OCI-LY1 (cell line): Measurements from ENCODE around the gene ADAMTS12.

Experiments used
- H2AFZ ChIP-seq: fragments of 200-600 bp; sonication (generic), shearing (Covaris generic); 2 replicates; pipeline ENCODE4 v1.6.0; 2014; ENCODE audit warnings: antibody characterized with exemption, mild to moderate bottlenecking, low read length
- H3F3A ChIP-seq: fragments of 200-600 bp; sonication (generic), shearing (Covaris generic); 2 replicates; pipeline ENCODE4 v1.6.0; 2014; ENCODE audit warnings: mild to moderate bottlenecking, antibody characterized with exemption, low read length, moderate library complexity; ENCODE audit not compliant: insufficient read depth
- H3K27ac ChIP-seq: fragments of 200-600 bp; sonication (generic); 2 replicates; pipeline ENCODE4 v1.5.1; 2014; ENCODE audit warnings: low read length, mixed run types, mild to moderate bottlenecking, low read depth; ENCODE audit not compliant: poor library complexity, severe bottlenecking
- H3K27me3 ChIP-seq: fragments of 200-600 bp; sonication (generic); 2 replicates; pipeline ENCODE4 v1.6.0; 2014; ENCODE audit warnings: antibody characterized with exemption, mild to moderate bottlenecking, low read length, moderate library complexity; ENCODE audit not compliant: insufficient read depth
- H3K36me3 ChIP-seq: fragments of 200-600 bp; sonication (generic); 2 replicates; pipeline ENCODE4 v1.6.1; 2014; ENCODE audit warnings: mild to moderate bottlenecking, antibody characterized with exemption, low read length, moderate library complexity, mixed read lengths; ENCODE audit not compliant: insufficient read depth
- H3K4me1 ChIP-seq: fragments of 200-600 bp; sonication (generic); 2 replicates; pipeline ENCODE4 v1.5.1; 2014; ENCODE audit warnings: mild to moderate bottlenecking, low read length, moderate library complexity; ENCODE audit not compliant: insufficient read depth, severe bottlenecking
- H3K4me2 ChIP-seq: fragments of 200-600 bp; sonication (generic), shearing (Covaris generic); 2 replicates; pipeline ENCODE4 v1.6.1; 2014; ENCODE audit warnings: low read length
- H3K4me3 ChIP-seq: fragments of 200-600 bp; sonication (generic); 2 replicates; pipeline ENCODE4 v1.5.1; 2014; ENCODE audit warnings: low read length, low read depth, mild to moderate bottlenecking, mixed read lengths; ENCODE audit not compliant: poor library complexity, severe bottlenecking
- H3K79me2 ChIP-seq: fragments of 200-600 bp; shearing (Covaris generic); 2 replicates; pipeline ENCODE4 v1.6.1; 2016; ENCODE audit warnings: mixed run types, low read length, mixed read lengths; ENCODE audit not compliant: insufficient read depth
- H3K9ac ChIP-seq: fragments of 200-600 bp; sonication (generic), shearing (Covaris generic); 2 replicates; pipeline ENCODE4 v1.6.1; 2014; ENCODE audit warnings: mild to moderate bottlenecking, low read length, mixed read lengths
- H3K9me2 ChIP-seq: fragments of 200-600 bp; sonication (generic), shearing (Covaris generic); 2 replicates; pipeline ENCODE4 v1.6.1; 2014; ENCODE audit warnings: low read depth, mild to moderate bottlenecking, low read length, mixed read lengths
- H3K9me3 ChIP-seq: fragments of 200-600 bp; shearing (Covaris generic); 2 replicates; pipeline ENCODE4 v1.6.1; 2014; ENCODE audit warnings: low read length, mixed read lengths
- H4K20me1 ChIP-seq: fragments of 200-600 bp; sonication (generic), shearing (Covaris generic); 2 replicates; pipeline ENCODE4 v1.6.0; 2016; ENCODE audit warnings: mild to moderate bottlenecking, low read length; ENCODE audit not compliant: insufficient read depth
- EZH2 ChIP-seq: fragments of 200-600 bp; sonication (generic), shearing (Covaris generic); IDR thresholded peaks from 2 replicates; pipeline ENCODE4 v1.8.0; 2017; ENCODE audit warnings: borderline replicate concordance, mixed run types, mild to moderate bottlenecking, antibody characterized with exemption, low read length, moderate library complexity, mixed read lengths
- TF ChIP-seq, protein P1 (sequence below): fragments of 200-600 bp; sonication (generic), shearing (Covaris generic); IDR thresholded peaks from 2 replicates; pipeline ENCODE4 v1.5.1; 2017; ENCODE audit warnings: mild to moderate bottlenecking, antibody characterized with exemption, low read length, moderate library complexity, mixed read lengths

ADAMTS12 gene

GRCh38 chr5:33852837-33853236 lies 39.0 kb downstream of the ADAMTS12 start:
- Histone ChIP-seq H3K9me3 (no peaks in the 10 kb centered on the region), H3K9me2 (no peaks in the 10 kb centered on the region), H3K4me2 (no peak overlapping the region), H3K4me1 (no peaks in the 10 kb centered on the region), H2AFZ (no peak overlapping the region), H3K27me3 (0 out of 2 replicates have a peak, but pooled peaks cover 4% of the 10 kb centered on the region), H3K9ac (no peak overlapping the region), H3K36me3 (no peaks in the 10 kb centered on the region), H3F3A (no peaks in the 10 kb centered on the region), H4K20me1 (no peaks in the 10 kb centered on the region), H3K27ac (no peak overlapping the region), H3K4me3 (no peak overlapping the region), H3K79me2 (no peaks in the 10 kb centered on the region)
- TF ChIP-seq EZH2, result no peak
- TF ChIP-seq, protein P1, sequence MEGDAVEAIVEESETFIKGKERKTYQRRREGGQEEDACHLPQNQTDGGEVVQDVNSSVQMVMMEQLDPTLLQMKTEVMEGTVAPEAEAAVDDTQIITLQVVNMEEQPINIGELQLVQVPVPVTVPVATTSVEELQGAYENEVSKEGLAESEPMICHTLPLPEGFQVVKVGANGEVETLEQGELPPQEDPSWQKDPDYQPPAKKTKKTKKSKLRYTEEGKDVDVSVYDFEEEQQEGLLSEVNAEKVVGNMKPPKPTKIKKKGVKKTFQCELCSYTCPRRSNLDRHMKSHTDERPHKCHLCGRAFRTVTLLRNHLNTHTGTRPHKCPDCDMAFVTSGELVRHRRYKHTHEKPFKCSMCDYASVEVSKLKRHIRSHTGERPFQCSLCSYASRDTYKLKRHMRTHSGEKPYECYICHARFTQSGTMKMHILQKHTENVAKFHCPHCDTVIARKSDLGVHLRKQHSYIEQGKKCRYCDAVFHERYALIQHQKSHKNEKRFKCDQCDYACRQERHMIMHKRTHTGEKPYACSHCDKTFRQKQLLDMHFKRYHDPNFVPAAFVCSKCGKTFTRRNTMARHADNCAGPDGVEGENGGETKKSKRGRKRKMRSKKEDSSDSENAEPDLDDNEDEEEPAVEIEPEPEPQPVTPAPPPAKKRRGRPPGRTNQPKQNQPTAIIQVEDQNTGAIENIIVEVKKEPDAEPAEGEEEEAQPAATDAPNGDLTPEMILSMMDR, result no peak

GRCh38 chr5:33852319-33852718 lies 39.5 kb downstream of the ADAMTS12 start:
- no peak overlapping the region for H3K27ac ChIP-seq
- H2AFZ ChIP-seq, result no peak overlapping the region
- no peaks in the 10 kb centered on the region for H3K9me3 ChIP-seq
- no peaks in the 10 kb centered on the region for H3K79me2 ChIP-seq
- no peak overlapping the region for H3K9ac ChIP-seq
- H3K4me2 ChIP-seq, result no peak overlapping the region
- no peaks in the 10 kb centered on the region for H3F3A ChIP-seq
- TF ChIP-seq, protein P1, result no peak
- TF ChIP-seq EZH2, result no peak
- H3K36me3 ChIP-seq, result no peaks in the 10 kb centered on the region
- no peak overlapping the region for H3K4me3 ChIP-seq
- no peaks in the 10 kb centered on the region for H4K20me1 ChIP-seq
- no peaks in the 10 kb centered on the region for H3K9me2 ChIP-seq
- 0 out of 2 replicates have a peak, but pooled peaks cover 4% of the 10 kb centered on the region for H3K27me3 ChIP-seq
- no peaks in the 10 kb centered on the region for H3K4me1 ChIP-seq

- no peak overlapping the region for H3K27ac ChIP-seq
- H3K4me1 ChIP-seq, result no peaks in the 10 kb centered on the region
- H3K4me3 ChIP-seq, result no peak overlapping the region
Measured at GRCh38 chr5:33850100-33850594, 41.6 kb downstream of the ADAMTS12 start.

More at GRCh38 chr5:33850100-33850594, 41.6 kb downstream of the ADAMTS12 start:
- Histone ChIP-seq H3K9me3 (no peaks in the 10 kb centered on the region), H3K4me2 (no peak overlapping the region), H3K79me2 (no peaks in the 10 kb centered on the region), H3K9me2 (no peaks in the 10 kb centered on the region), H3K9ac (no peak overlapping the region), H3F3A (no peaks in the 10 kb centered on the region), H2AFZ (no peak overlapping the region), H3K36me3 (no peaks in the 10 kb centered on the region), H4K20me1 (no peaks in the 10 kb centered on the region), H3K27me3 (0 out of 2 replicates have a peak, but pooled peaks cover 4% of the 10 kb centered on the region)
- TF ChIP-seq, protein P1, result no peak
- no peak for TF ChIP-seq EZH2
